Fibroblast of lung (primary cell): ENCODE results near the gene PIK3R3. TPM values are rescaled to one million over a fixed set of nuclear protein-coding genes. Genes with fewer than 3 reads are reported as not detected.

Experiments used
- DNase-seq, 2 donors: peaks; one replicate each; pipeline versions ENCODE4 v3.0.0 to v3.0.0-alpha.2; 2010; ENCODE audit warnings: low read depth in 2 of 2
- H2AFZ ChIP-seq: 2 replicates; pipeline ENCODE4 v1.5.1; 2012; ENCODE audit warnings: low read length, control low read depth, inconsistent platforms
- H3K27ac ChIP-seq: 2 replicates; pipeline ENCODE4 v1.5.1; 2011; ENCODE audit warnings: low read length, control low read depth; ENCODE audit not compliant: insufficient read depth
- H3K27me3 ChIP-seq: 2 replicates; pipeline ENCODE4 v1.5.1; 2011; ENCODE audit warnings: mild to moderate bottlenecking, low read length; ENCODE audit not compliant: control insufficient read depth, insufficient read depth
- H3K36me3 ChIP-seq: 2 replicates; pipeline ENCODE4 v1.5.1; 2011; ENCODE audit warnings: low read length; ENCODE audit not compliant: control insufficient read depth, insufficient read depth
- H3K4me1 ChIP-seq: 2 replicates; pipeline ENCODE4 v1.5.1; 2011; ENCODE audit warnings: low read length; ENCODE audit not compliant: control insufficient read depth, insufficient read depth; ENCODE audit errors: extremely low read depth
- H3K4me2 ChIP-seq: 2 replicates; pipeline ENCODE4 v1.5.1; 2011; ENCODE audit warnings: low read length, control low read depth; ENCODE audit not compliant: insufficient read depth; ENCODE audit errors: extremely low read depth
- H3K4me3 ChIP-seq, 4 experiments: fragments of 200-600 bp in 1 of 4; sonication (generic) in 1 of 4; replicated peaks in 1 of 4; 2 replicates each; pipeline ENCODE4 v1.5.1; 2011 to 2016; ENCODE audit warnings: low read length in 4 of 4, low read depth in 3 of 4, mild to moderate bottlenecking in 3 of 4, control low read depth in 2 of 4, inconsistent platforms in 1 of 4, mixed read lengths in 1 of 4; ENCODE audit not compliant: insufficient read depth in 1 of 4; ENCODE audit errors: control extremely low read depth in 1 of 4
- H3K79me2 ChIP-seq: 2 replicates; pipeline ENCODE4 v1.5.1; 2012; ENCODE audit warnings: mild to moderate bottlenecking, low read length, inconsistent platforms; ENCODE audit not compliant: control insufficient read depth, insufficient read depth
- H3K9ac ChIP-seq: 2 replicates; pipeline ENCODE4 v1.5.1; 2011; ENCODE audit warnings: mild to moderate bottlenecking, low read length, control low read depth; ENCODE audit not compliant: insufficient read depth
- H3K9me3 ChIP-seq: 2 replicates; pipeline ENCODE4 v1.5.1; 2012; ENCODE audit warnings: low read depth, low read length; ENCODE audit not compliant: control insufficient read depth, insufficient read depth
- H4K20me1 ChIP-seq: 2 replicates; pipeline ENCODE4 v1.5.1; 2011; ENCODE audit warnings: low read length; ENCODE audit not compliant: control insufficient read depth, insufficient read depth; ENCODE audit errors: extremely low read depth
- CTCF ChIP-seq, 2 donors: IDR thresholded peaks in 1 of 2; conservative IDR thresholded peaks in 1 of 2; 1 replicate in 1 of 2; 2 replicates in 1 of 2; pipeline ENCODE4 v1.5.1; 2011 to 2012; ENCODE audit warnings: low read length in 2 of 2, control low read depth in 1 of 2, inconsistent platforms in 1 of 2, low read depth in 1 of 2, mild to moderate bottlenecking in 1 of 2
- EZH2 ChIP-seq: IDR thresholded peaks from 2 replicates; pipeline ENCODE4 v1.5.1; 2012; ENCODE audit warnings: low read length, control low read depth, mild to moderate bottlenecking; ENCODE audit errors: missing control alignments
- polyA plus RNA-seq, 2 donors: library from polyadenylated mRNA; depleted of rRNA in 1 of 2; stranded (reverse) in 1 of 2; unstranded in 1 of 2; fragments of >200 nt; gene quantifications; 2 replicates each; pipeline ENCODE4 v1.2.1, GENCODE V29; 2011 to 2012; ENCODE audit warnings: missing spikeins in 1 of 2
- total RNA-seq: library from RNA; depleted of rRNA; stranded (reverse); fragments of >200 nt; gene quantifications from 2 replicates; pipeline ENCODE4 v1.2.1, GENCODE V29; 2014

The PIK3R3 gene
- total and polyA plus RNA-seq, 2 donors (not counting 1 experiment from before 2014, with no cell fraction given), result 3.3 to 4.1 TPM

GRCh38 chr1:46012236-46012635 is 120.2 kb downstream of the PIK3R3 start:
- TF ChIP-seq EZH2 (no peak), CTCF (conservative IDR thresholded peaks at IDR 0.05 in 1 of 2, IDR thresholded peaks at IDR 0.05 in 1 of 2; ENCODE audit: low read depth in 1 of 2, low read length in 2 of 2) (no peak)
- Histone ChIP-seq H3K79me2 (no peaks in the 10 kb centered on the region), H3K9me3 (no peaks in the 10 kb centered on the region), H3K4me3 (no peak overlapping the region), H2AFZ (no peak overlapping the region), H3K27ac (no peak overlapping the region), H3K36me3 (peaks cover 2% of the 10 kb centered on the region), H3K27me3 (no peaks in the 10 kb centered on the region), H3K4me2 (no peak overlapping the region), H3K4me1 (no peaks in the 10 kb centered on the region), H4K20me1 (no peaks in the 10 kb centered on the region), H3K9ac (no peak overlapping the region)
- DNase-seq, result no peak

- Histone ChIP-seq H3K27me3 (no peaks in the 10 kb centered on the region), H4K20me1 (no peaks in the 10 kb centered on the region), H3K9me3 (no peaks in the 10 kb centered on the region), H2AFZ (no peak overlapping the region), H3K4me3 (no peak overlapping the region), H3K4me2 (no peak overlapping the region), H3K4me1 (no peaks in the 10 kb centered on the region), H3K79me2 (no peaks in the 10 kb centered on the region), H3K9ac (no peak overlapping the region), H3K36me3 (peaks cover 2% of the 10 kb centered on the region), H3K27ac (no peak overlapping the region)
- no peak for TF ChIP-seq EZH2
- no peak for TF ChIP-seq CTCF (conservative IDR thresholded peaks at IDR 0.05 in 1 of 2, IDR thresholded peaks at IDR 0.05 in 1 of 2; ENCODE audit: low read depth in 1 of 2, low read length in 2 of 2)
- DNase-seq, result no peak
Observed at GRCh38 chr1:46011121-46011695, 121.2 kb downstream of the PIK3R3 start.

GRCh38 chr1:46010611-46011010 is 121.8 kb downstream of the PIK3R3 start:
- no peak for DNase-seq
- Histone ChIP-seq H3K27ac (no peak overlapping the region), H3K36me3 (peaks cover 2% of the 10 kb centered on the region), H3K9me3 (no peaks in the 10 kb centered on the region), H3K27me3 (no peaks in the 10 kb centered on the region), H3K4me2 (no peak overlapping the region), H3K9ac (no peak overlapping the region), H3K4me1 (no peaks in the 10 kb centered on the region), H2AFZ (no peak overlapping the region), H3K4me3 (no peak overlapping the region), H3K79me2 (no peaks in the 10 kb centered on the region), H4K20me1 (no peaks in the 10 kb centered on the region)
- TF ChIP-seq CTCF (conservative IDR thresholded peaks at IDR 0.05 in 1 of 2, IDR thresholded peaks at IDR 0.05 in 1 of 2; ENCODE audit: low read depth in 1 of 2, low read length in 2 of 2), result no peak
- TF ChIP-seq EZH2, result no peak
